H1 (cell line): ENCODE measurements around the gene VENTX. TPM values are rescaled to one million over a fixed set of nuclear protein-coding genes. Genes with fewer than 3 reads are reported as not detected.

Experiments used
- CTCF ChIA-PET: fragments of 300-600 bp; sonication (Branson Sonifier 250); formaldehyde crosslinking; loops from one replicate; lab custom pipeline; 2021; ENCODE audit not compliant: partially characterized antibody; lab: Charles Lee
- POLR2A ChIA-PET: fragments of 300-600 bp; sonication (Branson Sonifier 250); formaldehyde crosslinking; loops from one replicate; lab custom pipeline; 2021; ENCODE audit warnings: inconsistent platforms; ENCODE audit not compliant: partially characterized antibody; lab: Charles Lee
- DNase-seq, 2 experiments: peaks; one replicate each; pipeline versions ENCODE4 v3.0.0 to v3.0.0-alpha.2; 2010 to 2022; ENCODE audit warnings: low spot score in 2 of 2, low read depth in 1 of 2, mixed read lengths in 1 of 2
- FAIRE-seq: peaks from 2 replicates; lab custom pipeline; 2011; peaks lifted over from hg19 to GRCh38; lab: Jason Lieb, UNC
- H2AFZ ChIP-seq: 2 replicates; pipeline ENCODE4 v1.8.1; 2012; ENCODE audit warnings: low read length, inconsistent platforms
- H2AK5ac ChIP-seq: 2 replicates; pipeline ENCODE4 v1.6.1; 2013; ENCODE audit warnings: low read depth, low read length
- H2BK120ac ChIP-seq: replicated peaks from 2 replicates; pipeline ENCODE3; 2013; ENCODE audit warnings: low read depth, low read length, inconsistent platforms
- H2BK12ac ChIP-seq: 2 replicates; pipeline ENCODE4 v1.6.1; 2013; ENCODE audit warnings: low read depth, low read length
- H2BK15ac ChIP-seq: 2 replicates; pipeline ENCODE4 v1.6.1; 2013; ENCODE audit warnings: low read length
- H2BK20ac ChIP-seq: 2 replicates; pipeline ENCODE4 v1.6.1; 2013; ENCODE audit warnings: low read length
- H2BK5ac ChIP-seq: 2 replicates; pipeline ENCODE4 v1.6.1; 2013; ENCODE audit warnings: low read depth, low read length
- H3K14ac ChIP-seq: 2 replicates; pipeline ENCODE4 v1.6.1; 2013; ENCODE audit warnings: inconsistent platforms; ENCODE audit not compliant: insufficient read length
- H3K18ac ChIP-seq: 2 replicates; pipeline ENCODE4 v1.6.1; 2013; ENCODE audit warnings: low read length; ENCODE audit errors: extremely low read depth
- H3K23ac ChIP-seq: 2 replicates; pipeline ENCODE4 v1.6.1; 2013; ENCODE audit warnings: inconsistent platforms; ENCODE audit not compliant: insufficient read length
- H3K23me2 ChIP-seq: 2 replicates; pipeline ENCODE4 v1.6.1; 2013; ENCODE audit warnings: low read depth, low read length
- H3K27ac ChIP-seq: 2 replicates; pipeline ENCODE4 v1.6.1; 2011; ENCODE audit warnings: low read depth, low read length, inconsistent platforms
- H3K27me3 ChIP-seq, 4 experiments: replicated peaks in 1 of 4; 1 replicate in 1 of 4; 2 replicates in 3 of 4; pipeline versions ENCODE4 v1.6.1 to v1.8.1; 2011 to 2013; ENCODE audit warnings: low read length in 3 of 4, mild to moderate bottlenecking in 3 of 4, inconsistent platforms in 2 of 4, mixed read lengths in 2 of 4, moderate library complexity in 1 of 4; ENCODE audit not compliant: control insufficient read depth in 3 of 4, insufficient read depth in 3 of 4; ENCODE audit errors: extremely low read depth in 1 of 4
- H3K36me3 ChIP-seq, 4 experiments: 2 replicates each; pipeline versions ENCODE4 v1.6.1 to v1.8.1; 2011 to 2013; ENCODE audit warnings: mild to moderate bottlenecking in 4 of 4, low read length in 3 of 4, moderate library complexity in 2 of 4, control low read depth in 1 of 4, inconsistent platforms in 1 of 4; ENCODE audit not compliant: insufficient read depth in 4 of 4, control insufficient read depth in 2 of 4
- H3K4ac ChIP-seq: replicated peaks from 2 replicates; pipeline ENCODE3; 2013; ENCODE audit warnings: low read length, low read depth, mixed read lengths, inconsistent platforms; ENCODE audit not compliant: insufficient read length
- H3K4me1 ChIP-seq, 4 experiments: replicated peaks in 1 of 4; 1 replicate in 1 of 4; 2 replicates in 3 of 4; pipeline versions ENCODE4 v1.6.1 to v1.8.1; 2011 to 2013; ENCODE audit warnings: low read length in 3 of 4, inconsistent platforms in 2 of 4, mixed read lengths in 1 of 4; ENCODE audit not compliant: insufficient read depth in 4 of 4, control insufficient read depth in 3 of 4
- H3K4me2 ChIP-seq, 2 experiments: 2 replicates each; pipeline versions ENCODE4 v1.6.1 to v1.8.1; 2011 to 2013; ENCODE audit warnings: low read depth in 2 of 2, low read length in 2 of 2, control low read depth in 1 of 2, inconsistent platforms in 1 of 2, mild to moderate bottlenecking in 1 of 2; ENCODE audit not compliant: insufficient read depth in 1 of 2
- H3K4me3 ChIP-seq, 4 experiments: fragments of 200-600, 300-600 bp in 1 of 4; sonication (generic), shearing (Covaris generic), sonication (Bioruptor Twin) in 1 of 4; 2 replicates each; pipeline versions ENCODE4 v1.5.1 to v1.8.1; 2011 to 2016; ENCODE audit warnings: low read length in 4 of 4, low read depth in 3 of 4, control low read depth in 2 of 4, inconsistent platforms in 2 of 4, mild to moderate bottlenecking in 2 of 4, mixed read lengths in 1 of 4, moderate library complexity in 1 of 4; ENCODE audit not compliant: insufficient read depth in 2 of 4; ENCODE audit errors: extremely low read depth in 1 of 4
- H3K56ac ChIP-seq: replicated peaks from 2 replicates; pipeline ENCODE3; 2013; ENCODE audit warnings: low read depth, mild to moderate bottlenecking, mixed read lengths, low read length, inconsistent platforms; ENCODE audit not compliant: insufficient read length
- H3K79me1 ChIP-seq: 2 replicates; pipeline ENCODE4 v1.6.1; 2013; ENCODE audit warnings: low read depth, low read length, control low read depth
- H3K79me2 ChIP-seq, 2 experiments: 2 replicates each; pipeline versions ENCODE4 v1.6.1 to v1.8.1; 2012 to 2013; ENCODE audit warnings: low read length in 2 of 2, mild to moderate bottlenecking in 2 of 2, inconsistent platforms in 1 of 2; ENCODE audit not compliant: insufficient read depth in 2 of 2, control insufficient read depth in 1 of 2
- H3K9ac ChIP-seq, 4 experiments: replicated peaks in 1 of 4; 1 replicate in 1 of 4; 2 replicates in 3 of 4; pipeline versions ENCODE4 v1.6.1 to v1.8.1; 2011 to 2013; ENCODE audit warnings: low read depth in 3 of 4, low read length in 3 of 4, control low read depth in 2 of 4, mild to moderate bottlenecking in 2 of 4, moderate library complexity in 2 of 4, inconsistent platforms in 1 of 4; ENCODE audit errors: extremely low read depth in 1 of 4
- H3K9me3 ChIP-seq, 2 experiments: 2 replicates each; pipeline versions ENCODE4 v1.6.1 to v1.8.1; 2012 to 2013; ENCODE audit warnings: mild to moderate bottlenecking in 2 of 2, moderate library complexity in 2 of 2, control low read depth in 1 of 2, inconsistent platforms in 1 of 2, low read depth in 1 of 2, low read length in 1 of 2, mixed read lengths in 1 of 2; ENCODE audit not compliant: insufficient read depth in 2 of 2
- H4K20me1 ChIP-seq, 2 experiments: replicated peaks in 1 of 2; 2 replicates each; pipeline versions ENCODE3 to v1.8.1; 2011 to 2013; ENCODE audit warnings: inconsistent platforms in 2 of 2, low read length in 2 of 2, mild to moderate bottlenecking in 1 of 2; ENCODE audit not compliant: insufficient read depth in 2 of 2, control insufficient read depth in 1 of 2
- H4K5ac ChIP-seq: 2 replicates; pipeline ENCODE4 v1.6.1; 2013; ENCODE audit warnings: low read length, low read depth, mixed read lengths, inconsistent platforms; ENCODE audit not compliant: insufficient read length
- H4K8ac ChIP-seq: 2 replicates; pipeline ENCODE4 v1.8.0; 2013; ENCODE audit warnings: mild to moderate bottlenecking, moderate library complexity, low read length, inconsistent platforms; ENCODE audit not compliant: insufficient read depth; ENCODE audit errors: extremely low read depth
- H4K91ac ChIP-seq: replicated peaks from 2 replicates; pipeline ENCODE3; 2013; ENCODE audit warnings: low read length, mixed read lengths, inconsistent platforms; ENCODE audit not compliant: insufficient read length
- BACH1 ChIP-seq: IDR thresholded peaks from 2 replicates; pipeline ENCODE4 v1.6.1; 2012; ENCODE audit warnings: low read length, improper control_type of control experiment
- CHD1 ChIP-seq: IDR thresholded peaks from 2 replicates; pipeline ENCODE4 v1.6.1; 2012; ENCODE audit warnings: low read depth, low read length, improper control_type of control experiment
- CHD2 ChIP-seq: IDR thresholded peaks from 2 replicates; pipeline ENCODE4 v1.6.1; 2012; ENCODE audit warnings: low read length, improper control_type of control experiment
- CREB1 ChIP-seq: IDR thresholded peaks from 2 replicates; pipeline ENCODE4 v1.6.1; 2012; ENCODE audit warnings: inconsistent platforms
- CTBP2 ChIP-seq: IDR thresholded peaks from 2 replicates; pipeline ENCODE4 v1.7.0; 2011; ENCODE audit warnings: borderline replicate concordance, mild to moderate bottlenecking, moderate library complexity, mixed read lengths, low read length; ENCODE audit not compliant: insufficient read depth, insufficient read length
- HDAC6 ChIP-seq: IDR thresholded peaks from one replicate; pipeline ENCODE4 v1.7.1; 2012; ENCODE audit warnings: low read depth, mild to moderate bottlenecking, inconsistent platforms, low read length, moderate library complexity
- KDM1A ChIP-seq: fragments of 200-600, 300-600 bp; sonication (generic); IDR thresholded peaks from 2 replicates; pipeline ENCODE4 v1.7.1; 2016; ENCODE audit warnings: mild to moderate bottlenecking, low read length, borderline replicate concordance
- MAX ChIP-seq: IDR thresholded peaks from 2 replicates; pipeline ENCODE4 v1.6.1; 2012; ENCODE audit warnings: inconsistent platforms
- NRF1 ChIP-seq: IDR thresholded peaks from 2 replicates; pipeline ENCODE4 v1.6.1; 2011; ENCODE audit warnings: mild to moderate bottlenecking, low read depth, low read length, improper control_type of control experiment
- PHF8 ChIP-seq: fragments of 200-600 bp; sonication (generic); conservative IDR thresholded peaks from 2 replicates; pipeline ENCODE4 v1.7.1; 2012; ENCODE audit warnings: low read depth, mild to moderate bottlenecking, inconsistent platforms, low read length, moderate library complexity
- POLR2A ChIP-seq, 2 experiments: IDR thresholded peaks; 1 replicate in 1 of 2; 2 replicates in 1 of 2; pipeline ENCODE4 v1.6.1; 2011; ENCODE audit warnings: low read depth in 2 of 2, low read length in 2 of 2, mild to moderate bottlenecking in 2 of 2; ENCODE audit errors: control extremely low read depth in 1 of 2
- POLR2AphosphoS5 ChIP-seq: IDR thresholded peaks from 2 replicates; pipeline ENCODE4 v1.6.1; 2011; ENCODE audit warnings: low read depth, low read length
- SIRT6 ChIP-seq: IDR thresholded peaks from one replicate; pipeline ENCODE4 v1.7.1; 2012; ENCODE audit warnings: low read length, inconsistent platforms
- SIX5 ChIP-seq: IDR thresholded peaks from 2 replicates; pipeline ENCODE4 v1.6.1; 2011; ENCODE audit warnings: mild to moderate bottlenecking, low read depth, low read length
- SUZ12 ChIP-seq: fragments of 200-600 bp; sonication (generic); IDR thresholded peaks from 2 replicates; pipeline ENCODE4 v1.6.1; 2012; ENCODE audit warnings: mild to moderate bottlenecking, inconsistent platforms, low read length, moderate library complexity, mixed read lengths
- TEAD4 ChIP-seq: IDR thresholded peaks from 2 replicates; pipeline ENCODE4 v1.6.1; 2012; ENCODE audit warnings: low read depth, low read length, inconsistent platforms, mixed read lengths
- ZNF274 ChIP-seq: IDR thresholded peaks from 2 replicates; pipeline ENCODE4 v1.7.0; 2012; ENCODE audit warnings: low read length, borderline replicate concordance; ENCODE audit errors: extremely low read depth
- WGBS, 2 experiments: shearing (Covaris generic) in 1 of 2; methylation state at CpG; one replicate each; pipeline versions ENCODE4 v1.1.6 to v1.1.7; 2013 to 2015; ENCODE audit warnings: low lambda C conversion rate in 2 of 2, mixed read lengths in 2 of 2, inconsistent platforms in 1 of 2, low coverage in 1 of 2, missing lambda C conversion rate in 1 of 2; ENCODE audit not compliant: insufficient replicate concordance in 2 of 2, insufficient coverage in 1 of 2, insufficient read length in 1 of 2; ENCODE audit errors: extremely low coverage in 1 of 2, missing lambda C conversion rate in 1 of 2; 5-methylcytosine and 5-hydroxymethylcytosine counted together
- polyA plus RNA-seq, 7 experiments: library from polyadenylated mRNA; depleted of rRNA in 3 of 7; stranded (reverse) in 5 of 7; unstranded in 2 of 7; fragments of >200 nt in 5 of 7; fragments of 200-250 nt in 2 of 7; gene quantifications; 1 replicate in 5 of 7; 2 replicates in 1 of 7; 4 replicates in 1 of 7; pipeline versions ENCODE4 v1.2.1 to v1.2.3, GENCODE V29; 2011 to 2013; ENCODE audit warnings: missing spikeins in 2 of 7, mixed read lengths in 2 of 7
- total RNA-seq: library from RNA; stranded (reverse); fragmentation: NEBNext Ultra II Directional; extraction: Animal tissue kit (Norgen Biotek cat#: 25700); gene quantifications from 2 replicates; pipeline ENCODE4 v1.2.1, GENCODE V29; 2021

The VENTX gene
- total and polyA plus RNA-seq, 2 of the 8 experiments (the other 6 are each of a cell fraction or from before 2014, with no cell fraction given): 5.6 TPM

GRCh38 chr10:133191651-133192050 is 46.0 kb upstream of the VENTX start:
- Histone ChIP-seq H3K9ac (no peak overlapping the region), H2BK15ac (no peak overlapping the region), H4K5ac (no peak overlapping the region), H3K27me3 (no peaks in the 10 kb centered on the region), H2BK20ac (no peak overlapping the region), H2AK5ac (no peak overlapping the region), H3K4ac (no peak overlapping the region), H2BK5ac (no peak overlapping the region), H4K91ac (no peak overlapping the region), H2BK120ac (no peak overlapping the region), H2AFZ (no peak overlapping the region), H3K4me3 (no peak overlapping the region), H4K8ac (no peak overlapping the region), H3K18ac (no peak overlapping the region), H3K79me2 (no peaks in the 10 kb centered on the region), H3K23me2 (no peaks in the 10 kb centered on the region), H3K79me1 (0 out of 2 replicates have a peak, but pooled peaks cover 2% of the 10 kb centered on the region), H3K14ac (no peak overlapping the region), H2BK12ac (no peak overlapping the region), H3K36me3 (peaks cover 0 to 18% (median 0%) of the 10 kb centered on the region in 4 experiments; a peak in 1 of 8 replicates), H3K4me1 (no peaks in the 10 kb centered on the region; a peak in 1 of 7 replicates), H3K9me3 (peaks cover 15 to 26% of the 10 kb centered on the region in 2 experiments), H3K4me2 (no peak overlapping the region), H3K56ac (no peak overlapping the region), H3K23ac (no peak overlapping the region), H4K20me1 (peaks cover 0 to 2% of the 10 kb centered on the region in 2 experiments), H3K27ac (no peak overlapping the region)
- CTCF ChIA-PET: no interaction called here
- POLR2A ChIA-PET: no interaction called here
- DNase-seq (no peak), FAIRE-seq (no peak)
- 94% methylated on average over 4 of the region's 4 CpGs; no CpG with 5 or more reads in 1 of the 2 experiments for WGBS, 2 experiments
- TF ChIP-seq CTBP2 (no peak), PHF8 (no peak), POLR2AphosphoS5 (no peak), POLR2A (IDR thresholded peaks at IDR 0.05; ENCODE audit: control extremely low read depth in 1 of 2, low read depth in 2 of 2, low read length in 2 of 2) (no peak), TEAD4 (no peak), NRF1 (no peak), CHD1 (no peak), HDAC6 (no peak), SIRT6 (no peak), KDM1A (no peak), CHD2 (no peak), BACH1 (no peak), SIX5 (no peak), SUZ12 (no peak), CREB1 (no peak), MAX (no peak), ZNF274 (no peak)
